ENCODE results near the gene POLR1C.

DNA sequence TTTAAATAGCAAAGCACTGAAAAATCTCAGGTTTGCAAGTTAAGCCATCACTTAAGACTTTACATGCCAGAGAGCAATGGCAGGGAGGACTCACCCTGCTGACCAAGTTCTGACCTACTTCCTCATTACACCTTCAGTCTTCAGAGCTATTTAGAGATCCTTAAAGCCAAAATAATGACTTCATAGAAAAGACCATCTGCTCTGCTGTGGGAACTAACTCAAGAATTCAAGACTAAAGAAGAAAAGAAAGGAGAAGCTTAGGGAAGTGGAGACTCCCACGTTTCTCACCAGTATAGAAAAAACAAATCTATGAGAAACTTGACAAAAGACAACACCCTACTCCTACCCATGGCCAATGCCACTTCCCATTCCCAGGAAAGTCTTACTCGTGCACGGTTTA lies 30.3 kb downstream of the POLR1C start:
- TF ChIP-seq, protein P1, sequence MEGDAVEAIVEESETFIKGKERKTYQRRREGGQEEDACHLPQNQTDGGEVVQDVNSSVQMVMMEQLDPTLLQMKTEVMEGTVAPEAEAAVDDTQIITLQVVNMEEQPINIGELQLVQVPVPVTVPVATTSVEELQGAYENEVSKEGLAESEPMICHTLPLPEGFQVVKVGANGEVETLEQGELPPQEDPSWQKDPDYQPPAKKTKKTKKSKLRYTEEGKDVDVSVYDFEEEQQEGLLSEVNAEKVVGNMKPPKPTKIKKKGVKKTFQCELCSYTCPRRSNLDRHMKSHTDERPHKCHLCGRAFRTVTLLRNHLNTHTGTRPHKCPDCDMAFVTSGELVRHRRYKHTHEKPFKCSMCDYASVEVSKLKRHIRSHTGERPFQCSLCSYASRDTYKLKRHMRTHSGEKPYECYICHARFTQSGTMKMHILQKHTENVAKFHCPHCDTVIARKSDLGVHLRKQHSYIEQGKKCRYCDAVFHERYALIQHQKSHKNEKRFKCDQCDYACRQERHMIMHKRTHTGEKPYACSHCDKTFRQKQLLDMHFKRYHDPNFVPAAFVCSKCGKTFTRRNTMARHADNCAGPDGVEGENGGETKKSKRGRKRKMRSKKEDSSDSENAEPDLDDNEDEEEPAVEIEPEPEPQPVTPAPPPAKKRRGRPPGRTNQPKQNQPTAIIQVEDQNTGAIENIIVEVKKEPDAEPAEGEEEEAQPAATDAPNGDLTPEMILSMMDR (IDR thresholded peaks at IDR 0.05) = no peak
- TF ChIP-seq EP300 (IDR thresholded peaks at IDR 0.05; ENCODE audit: low read depth) = no peak
- TF ChIP-seq POLR2AphosphoS5 (IDR thresholded peaks at IDR 0.05) = no peak

Data from transverse colon (tissue), 4 donors.